Neuronal stem cell (in vitro differentiated cells): Measurements from ENCODE around the gene ZFAND2A.
A peak's percentile ranks its signal among the peaks of the same experiment; 100 is the strongest.

Source experiments
- DNase-seq: peaks from one replicate; pipeline ENCODE4 v3.0.0-alpha.2; 2013; ENCODE audit warnings: low spot score
- H2AFZ ChIP-seq: one replicate; pipeline ENCODE4 v1.6.1; 2013; ENCODE audit warnings: mild to moderate bottlenecking, low read length, inconsistent platforms
- H2AK5ac ChIP-seq: 2 replicates; pipeline ENCODE4 v1.6.1; 2013; ENCODE audit warnings: low read depth, mild to moderate bottlenecking, inconsistent platforms, low read length, moderate library complexity, mixed read lengths
- H2BK120ac ChIP-seq: 2 replicates; pipeline ENCODE4 v1.6.1; 2013; ENCODE audit warnings: low read depth, mild to moderate bottlenecking, inconsistent platforms, low read length, moderate library complexity, mixed read lengths
- H2BK12ac ChIP-seq: one replicate; pipeline ENCODE4 v1.6.1; 2013; ENCODE audit warnings: low read length, inconsistent platforms
- H2BK15ac ChIP-seq: 2 replicates; pipeline ENCODE4 v1.6.1; 2013; ENCODE audit warnings: mild to moderate bottlenecking, low read length, inconsistent platforms, mixed read lengths
- H2BK5ac ChIP-seq: one replicate; pipeline ENCODE4 v1.6.1; 2013; ENCODE audit warnings: inconsistent platforms, mild to moderate bottlenecking, low read length, moderate library complexity
- H3K14ac ChIP-seq: one replicate; pipeline ENCODE4 v1.6.1; 2013; ENCODE audit warnings: low read length, inconsistent platforms
- H3K18ac ChIP-seq: 2 replicates; pipeline ENCODE4 v1.6.1; 2013; ENCODE audit warnings: low read length, inconsistent platforms
- H3K23ac ChIP-seq: 2 replicates; pipeline ENCODE4 v1.6.1; 2013; ENCODE audit warnings: low read depth, mild to moderate bottlenecking, mixed read lengths, low read length, inconsistent platforms; ENCODE audit not compliant: poor library complexity
- H3K27ac ChIP-seq: replicated peaks from 3 replicates; pipeline ENCODE4 v1.5.1; 2013; ENCODE audit warnings: low read length, inconsistent platforms
- H3K27me3 ChIP-seq, 3 experiments: 2 replicates each; pipeline ENCODE4 v1.6.1; 2013; ENCODE audit warnings: low read length in 3 of 3, mild to moderate bottlenecking in 2 of 3, inconsistent platforms in 1 of 3, low read depth in 1 of 3, mixed read lengths in 1 of 3, moderate library complexity in 1 of 3; ENCODE audit not compliant: control insufficient read depth in 3 of 3, insufficient read depth in 3 of 3
- H3K36me3 ChIP-seq, 2 donors: replicated peaks in 1 of 2; 2 replicates each; pipeline ENCODE4 v1.6.1; 2013; ENCODE audit warnings: low read length in 2 of 2; ENCODE audit not compliant: control insufficient read depth in 2 of 2, insufficient read depth in 2 of 2
- H3K4ac ChIP-seq: 2 replicates; pipeline ENCODE4 v1.6.1; 2013; ENCODE audit warnings: inconsistent platforms, mild to moderate bottlenecking, low read length, moderate library complexity
- H3K4me1 ChIP-seq, 2 donors: 1 replicate in 1 of 2; 2 replicates in 1 of 2; pipeline ENCODE4 v1.6.1; 2013; ENCODE audit warnings: low read length in 2 of 2, low read depth in 1 of 2; ENCODE audit not compliant: control insufficient read depth in 2 of 2, insufficient read depth in 1 of 2
- H3K4me2 ChIP-seq: one replicate; pipeline ENCODE4 v1.6.1; 2013; ENCODE audit warnings: mild to moderate bottlenecking, low read length, inconsistent platforms; ENCODE audit not compliant: insufficient read depth, poor library complexity, severe bottlenecking
- H3K4me3 ChIP-seq, 2 donors: 2 replicates each; pipeline ENCODE4 v1.5.1; 2013; ENCODE audit warnings: low read length in 2 of 2, mild to moderate bottlenecking in 2 of 2, inconsistent platforms in 1 of 2, moderate library complexity in 1 of 2
- H3K79me1 ChIP-seq: one replicate; pipeline ENCODE4 v1.6.1; 2013; ENCODE audit warnings: low read depth, mild to moderate bottlenecking, inconsistent platforms, low read length, moderate library complexity
- H3K9ac ChIP-seq: one replicate; pipeline ENCODE4 v1.6.1; 2013; ENCODE audit warnings: mild to moderate bottlenecking, low read depth, low read length, inconsistent platforms; ENCODE audit not compliant: poor library complexity
- H3K9me3 ChIP-seq, 2 donors: replicated peaks in 1 of 2; 2 replicates each; pipeline versions ENCODE3 to v1.6.1; 2013; ENCODE audit warnings: low read length in 2 of 2, mild to moderate bottlenecking in 2 of 2, inconsistent platforms in 1 of 2, low read depth in 1 of 2, mixed read lengths in 1 of 2, moderate library complexity in 1 of 2; ENCODE audit not compliant: control insufficient read depth in 2 of 2, insufficient read depth in 1 of 2
- H4K8ac ChIP-seq: one replicate; pipeline ENCODE4 v1.6.1; 2013; ENCODE audit warnings: low read depth, mild to moderate bottlenecking, inconsistent platforms, low read length, moderate library complexity
- H4K91ac ChIP-seq: one replicate; pipeline ENCODE4 v1.6.1; 2013; ENCODE audit warnings: low read length, low read depth, mild to moderate bottlenecking, inconsistent platforms; ENCODE audit not compliant: poor library complexity
- WGBS, 2 donors: extraction: QIAGEN DNeasy Blood & Tissue Kit; methylation state at CpG; one replicate each; pipeline ENCODE4 v1.1.7; 2013; ENCODE audit warnings: missing lambda C conversion rate in 2 of 2, mixed read lengths in 1 of 2; ENCODE audit not compliant: insufficient read length in 2 of 2, insufficient replicate concordance in 1 of 2; ENCODE audit errors: extremely low coverage in 2 of 2; 5-methylcytosine and 5-hydroxymethylcytosine counted together

The ZFAND2A gene

DNA sequence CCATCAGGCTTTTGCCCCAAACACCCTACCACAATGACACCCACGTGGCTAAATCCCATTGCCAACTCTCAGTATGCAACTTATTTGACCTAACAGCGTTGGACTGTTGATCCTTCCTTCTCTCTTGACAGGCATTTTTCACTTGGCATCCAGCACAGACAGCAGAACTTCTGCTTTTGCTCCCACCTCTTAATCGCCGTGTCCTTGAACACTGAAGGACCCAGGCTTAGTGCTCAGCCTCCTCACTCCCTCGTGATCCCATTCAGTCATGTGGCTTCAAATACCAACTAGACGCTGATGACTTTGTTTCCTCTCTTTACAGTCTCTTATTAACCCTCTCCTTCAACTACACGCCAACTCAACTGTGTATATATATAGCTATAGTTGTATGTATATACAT is 25.0 kb downstream of the ZFAND2A start:
- no peak overlapping the region for H2AK5ac ChIP-seq
- no peak overlapping the region for H4K91ac ChIP-seq
- no peak overlapping the region for H3K9ac ChIP-seq
- peaks cover 7% of the 10 kb centered on the region in 2 donors for H3K4me1 ChIP-seq
- no peak overlapping the region for H3K4me2 ChIP-seq
- no peak overlapping the region for H4K8ac ChIP-seq
- H3K79me1 ChIP-seq = peaks cover 10% of the 10 kb centered on the region
- peaks cover 0 to 2% (median 0%) of the 10 kb centered on the region in 3 experiments for H3K27me3 ChIP-seq
- H2BK120ac ChIP-seq = no peak overlapping the region
- H2AFZ ChIP-seq = no peak overlapping the region
- H3K4ac ChIP-seq = no peak overlapping the region
- H3K9me3 ChIP-seq = peaks cover 4 to 9% of the 10 kb centered on the region in 2 donors
- H3K36me3 ChIP-seq = peaks cover 6 to 14% of the 10 kb centered on the region in 2 donors
- H3K27ac ChIP-seq = no peak overlapping the region
- no peak overlapping the region for H3K18ac ChIP-seq
- H2BK12ac ChIP-seq = no peak overlapping the region
- H3K23ac ChIP-seq = no peak overlapping the region
- no peak overlapping the region for H2BK5ac ChIP-seq
- H3K4me3 ChIP-seq = no peak overlapping the region
- no peak overlapping the region for H3K14ac ChIP-seq
- no CpG with 5 or more reads among the region's 7 CpGs for WGBS, 2 donors
- no peak for DNase-seq
- no peak overlapping the region for H2BK15ac ChIP-seq

DNA sequence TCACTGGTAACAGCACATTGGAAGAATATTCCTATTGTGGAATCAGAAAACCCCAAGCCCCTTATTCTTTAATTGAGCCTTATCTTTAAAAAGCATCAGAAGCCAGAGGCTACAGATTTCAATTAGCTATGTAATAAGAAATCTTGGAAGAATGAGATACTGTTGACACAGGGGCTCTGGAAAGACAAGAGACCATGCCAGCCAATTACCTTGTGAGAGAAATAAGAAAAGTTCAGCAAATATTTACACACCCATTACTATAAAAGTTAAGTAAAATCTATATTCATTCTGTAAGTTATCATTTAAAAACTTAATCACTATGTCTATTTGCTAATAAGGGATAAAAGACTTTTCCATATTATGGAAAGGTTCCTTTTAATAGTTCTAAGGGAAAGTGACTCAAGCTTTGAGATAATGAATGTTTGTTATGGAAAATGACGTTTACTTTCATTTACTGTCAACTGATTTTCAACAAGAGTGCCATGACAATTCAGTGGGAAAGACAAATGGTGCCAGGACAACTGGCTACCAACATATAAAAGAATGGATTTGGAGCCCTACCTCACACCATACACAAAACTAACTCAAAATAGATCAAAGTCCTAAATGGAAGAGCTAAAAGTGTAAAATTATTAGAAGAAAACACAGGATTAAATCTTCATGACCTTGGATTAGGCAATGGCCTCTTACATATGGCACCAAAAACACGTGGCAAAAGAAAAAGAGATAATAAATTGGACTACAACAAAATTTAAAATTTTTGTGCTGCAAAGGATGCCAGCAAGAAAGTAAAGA is 28.3 kb downstream of the ZFAND2A start:
- H3K36me3 ChIP-seq = peaks cover 9 to 22% of the 10 kb centered on the region in 2 donors

DNA sequence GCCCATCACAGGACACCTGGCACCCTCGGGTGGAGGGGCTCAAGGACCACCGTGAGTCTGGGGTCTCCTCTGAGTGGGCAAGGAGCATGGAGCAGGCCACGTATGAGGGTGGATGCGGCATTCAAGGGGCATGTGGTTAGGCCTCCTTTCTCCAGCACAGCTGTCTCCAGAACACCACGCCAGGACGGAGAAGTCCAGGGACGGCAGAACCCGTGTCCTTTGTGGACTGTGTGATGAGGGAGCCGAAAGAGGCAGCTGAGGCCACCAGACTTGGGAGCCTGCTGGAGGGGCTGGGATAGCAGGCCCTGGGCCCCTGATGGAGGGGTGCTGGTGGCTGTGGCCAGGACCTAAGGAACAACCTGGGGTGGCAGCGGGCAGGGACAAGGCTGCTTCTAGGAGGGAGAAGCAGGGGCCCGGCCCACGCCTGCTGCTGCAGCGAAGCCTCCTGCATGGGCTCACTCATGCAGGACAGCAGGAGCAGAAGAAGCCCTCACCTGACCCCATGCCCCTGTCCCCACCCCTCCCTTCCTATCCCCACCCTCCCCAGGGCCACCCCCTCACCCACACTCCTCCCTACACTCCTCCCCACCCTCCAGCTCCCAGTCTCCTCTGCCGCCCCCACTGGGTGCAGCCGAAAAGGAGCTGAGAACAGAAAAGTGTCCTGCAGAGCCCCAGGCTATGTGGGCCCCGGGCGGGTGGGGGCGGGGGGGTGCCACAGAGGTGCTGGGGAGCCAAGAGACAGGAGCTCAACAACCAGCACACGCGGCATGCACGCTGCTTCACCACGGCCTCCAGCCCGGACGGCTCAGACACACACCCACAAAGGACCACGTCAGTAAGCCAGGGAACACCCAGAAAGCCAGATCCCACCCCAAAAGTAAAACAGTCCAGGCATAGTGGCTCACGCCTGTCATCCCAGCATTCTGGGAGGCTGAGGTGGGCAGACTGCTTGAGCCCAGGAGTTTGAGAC is 29.7 kb downstream of the ZFAND2A start:
- H3K9me3 ChIP-seq = peaks cover 4 to 9% of the 10 kb centered on the region in 2 donors
- H3K27me3 ChIP-seq = no peaks in the 10 kb centered on the region
- no peaks in the 10 kb centered on the region for H3K4me1 ChIP-seq
- H2BK15ac ChIP-seq = no peak overlapping the region
- peaks cover 15 to 31% of the 10 kb centered on the region in 2 donors for H3K36me3 ChIP-seq
- no CpG with 5 or more reads among the region's 26 CpGs for WGBS, 2 donors
- H3K79me1 ChIP-seq = peaks cover 4% of the 10 kb centered on the region
- H4K91ac ChIP-seq = no peak overlapping the region
- peak overlapping the region; percentile 44 for H3K23ac ChIP-seq
- DNase-seq = no peak
- H2AFZ ChIP-seq = no peak overlapping the region
- H2BK120ac ChIP-seq = no peak overlapping the region
- H3K4ac ChIP-seq = no peak overlapping the region
- H3K9ac ChIP-seq = no peak overlapping the region
- H3K4me2 ChIP-seq = no peak overlapping the region
- no peak overlapping the region for H4K8ac ChIP-seq
- H2AK5ac ChIP-seq = no peak overlapping the region
- no peak overlapping the region for H3K4me3 ChIP-seq
- no peak overlapping the region for H2BK12ac ChIP-seq
- no peak overlapping the region for H2BK5ac ChIP-seq
- no peak overlapping the region for H3K14ac ChIP-seq
- H3K27ac ChIP-seq = no peak overlapping the region
- H3K18ac ChIP-seq = no peak overlapping the region

More for the DNA sequence above, 28.3 kb downstream of the ZFAND2A start:
- Histone ChIP-seq H3K27me3 (no peaks in the 10 kb centered on the region), H2BK120ac (no peak overlapping the region), H3K14ac (no peak overlapping the region), H3K23ac (no peak overlapping the region), H3K4me1 (peaks cover 1 to 2% of the 10 kb centered on the region in 2 donors), H2BK5ac (no peak overlapping the region), H4K8ac (no peak overlapping the region), H2AK5ac (no peak overlapping the region), H3K27ac (no peak overlapping the region), H3K4me3 (no peak overlapping the region), H3K4ac (no peak overlapping the region), H3K18ac (no peak overlapping the region), H3K9ac (no peak overlapping the region), H2BK15ac (no peak overlapping the region), H3K4me2 (no peak overlapping the region), H4K91ac (no peak overlapping the region), H3K79me1 (peaks cover 4% of the 10 kb centered on the region), H3K9me3 (peaks cover 4 to 9% of the 10 kb centered on the region in 2 donors), H2BK12ac (no peak overlapping the region), H2AFZ (no peak overlapping the region)
- no peak for DNase-seq
- no CpG with 5 or more reads among the region's 2 CpGs for WGBS, 2 donors

DNA sequence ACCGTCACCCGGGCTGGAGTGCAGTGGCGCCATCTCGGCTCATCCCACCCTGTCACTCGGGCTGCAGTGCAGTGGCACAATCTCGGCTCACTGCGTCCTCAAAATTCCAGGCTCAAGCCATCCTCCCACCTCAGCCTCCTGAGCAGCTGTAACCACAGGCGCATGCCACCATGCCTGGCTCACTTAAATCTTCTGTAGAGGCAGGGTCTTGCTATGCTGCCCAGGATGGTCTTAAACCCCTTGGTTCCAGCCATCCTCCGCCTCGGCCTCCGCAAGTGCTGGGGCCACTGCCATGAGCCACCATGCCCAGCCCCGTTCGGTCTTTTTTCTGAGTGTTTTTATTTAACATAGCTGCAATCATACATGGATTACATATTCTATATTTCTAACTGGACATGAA is 30.6 kb downstream of the ZFAND2A start:
- no peak overlapping the region for H3K18ac ChIP-seq
- H2BK120ac ChIP-seq = no peak overlapping the region
- no peak overlapping the region for H3K23ac ChIP-seq
- H3K79me1 ChIP-seq = peaks cover 12% of the 10 kb centered on the region
- WGBS, 2 donors = no CpG with 5 or more reads among the region's 13 CpGs
- no peak overlapping the region for H4K91ac ChIP-seq
- no peak overlapping the region for H3K9ac ChIP-seq
- no peak overlapping the region for H4K8ac ChIP-seq
- H2BK15ac ChIP-seq = no peak overlapping the region
- H3K4me3 ChIP-seq = no peak overlapping the region
- no peak for DNase-seq
- H3K27me3 ChIP-seq = no peaks in the 10 kb centered on the region
- H3K4ac ChIP-seq = no peak overlapping the region
- peaks cover 4 to 9% of the 10 kb centered on the region in 2 donors for H3K9me3 ChIP-seq
- H2AFZ ChIP-seq = no peak overlapping the region
- no peaks in the 10 kb centered on the region for H3K4me1 ChIP-seq
- no peak overlapping the region for H2BK5ac ChIP-seq
- no peak overlapping the region for H2BK12ac ChIP-seq
- no peak overlapping the region for H3K27ac ChIP-seq
- no peak overlapping the region for H3K14ac ChIP-seq
- no peak overlapping the region for H2AK5ac ChIP-seq
- H3K36me3 ChIP-seq = peaks cover 20 to 32% of the 10 kb centered on the region in 2 donors
- H3K4me2 ChIP-seq = no peak overlapping the region
